ENCODE results near the gene SLC2A8.
A peak's percentile ranks its signal among the peaks of the same experiment; 100 is the strongest.

The SLC2A8 gene

DNA sequence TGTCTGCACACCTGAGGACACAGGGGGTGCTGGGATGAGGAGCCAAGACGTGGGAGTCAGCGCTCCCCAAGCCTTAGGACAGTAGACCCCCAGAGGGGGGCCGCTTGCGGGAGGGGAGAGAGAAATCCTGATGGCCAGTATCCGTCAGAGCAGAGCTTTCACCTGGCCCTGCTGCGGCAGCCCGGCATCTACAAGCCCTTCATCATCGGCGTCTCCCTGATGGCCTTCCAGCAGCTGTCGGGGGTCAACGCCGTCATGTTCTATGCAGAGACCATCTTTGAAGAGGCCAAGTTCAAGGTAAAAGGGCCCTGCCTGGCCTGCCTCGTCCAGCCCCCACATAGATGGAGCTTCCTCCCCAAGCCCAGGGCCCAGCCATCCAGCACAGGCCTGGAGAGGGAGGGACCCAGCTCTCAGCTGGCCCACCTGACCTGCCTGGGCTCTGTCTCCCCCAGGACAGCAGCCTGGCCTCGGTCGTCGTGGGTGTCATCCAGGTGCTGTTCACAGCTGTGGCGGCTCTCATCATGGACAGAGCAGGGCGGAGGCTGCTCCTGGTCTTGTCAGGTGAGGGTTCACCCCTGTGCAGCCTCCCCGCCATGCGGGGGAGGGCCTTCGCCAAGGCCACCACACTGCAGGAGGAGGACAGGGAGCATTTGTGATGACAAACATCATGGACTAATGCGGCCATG is 6.7 kb downstream of the SLC2A8 start:
- no peak for DNase-seq (ENCODE audit: low read depth)

DNA sequence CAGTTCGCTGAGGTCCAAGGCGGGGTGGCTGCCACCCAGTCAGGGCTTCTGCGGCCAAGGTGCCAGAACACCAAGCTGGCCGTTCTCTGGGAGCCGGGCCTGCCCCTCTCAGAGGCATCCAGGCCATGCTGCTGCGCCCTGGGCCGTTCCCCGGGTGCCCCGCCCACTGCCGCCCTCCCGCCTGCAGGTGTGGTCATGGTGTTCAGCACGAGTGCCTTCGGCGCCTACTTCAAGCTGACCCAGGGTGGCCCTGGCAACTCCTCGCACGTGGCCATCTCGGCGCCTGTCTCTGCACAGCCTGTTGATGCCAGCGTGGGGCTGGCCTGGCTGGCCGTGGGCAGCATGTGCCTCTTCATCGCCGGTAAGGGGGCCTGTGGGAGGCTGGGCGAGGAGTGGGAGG is 7.7 kb downstream of the SLC2A8 start:
- no peak for DNase-seq (ENCODE audit: low read depth)

DNA sequence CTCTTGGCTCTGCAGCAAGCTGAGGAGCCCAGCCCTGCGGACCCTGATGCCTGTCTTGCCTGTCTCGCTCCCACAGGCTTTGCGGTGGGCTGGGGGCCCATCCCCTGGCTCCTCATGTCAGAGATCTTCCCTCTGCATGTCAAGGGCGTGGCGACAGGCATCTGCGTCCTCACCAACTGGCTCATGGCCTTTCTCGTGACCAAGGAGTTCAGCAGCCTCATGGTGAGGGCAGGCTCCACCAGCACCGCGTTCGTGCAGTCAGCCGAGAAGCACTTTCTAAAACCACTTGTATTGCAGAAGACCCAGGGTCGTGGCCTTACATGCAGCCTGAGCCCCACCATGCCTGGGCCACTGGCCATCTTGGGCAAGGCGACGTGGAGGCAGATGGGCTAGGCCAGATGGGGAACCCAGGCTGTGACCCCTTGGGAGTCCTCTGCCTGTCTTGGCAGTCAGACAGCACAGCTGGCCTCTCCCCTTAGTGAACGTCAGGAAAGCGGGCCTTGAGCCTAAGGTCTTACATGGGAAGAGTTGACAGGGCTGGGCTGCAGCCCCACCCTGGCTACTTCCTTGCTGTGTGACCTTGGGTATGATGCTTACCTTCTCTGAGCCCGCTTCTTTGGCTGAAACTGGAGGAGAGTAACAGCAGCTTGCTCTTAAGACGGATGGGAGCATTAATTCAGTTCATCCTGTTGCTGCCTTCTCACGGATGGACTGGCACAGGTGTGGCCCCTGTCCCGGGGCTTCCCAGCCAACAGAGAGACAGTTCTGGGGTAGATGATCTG is 8.6 kb downstream of the SLC2A8 start:
- DNase-seq (ENCODE audit: low read depth) = no peak

DNA sequence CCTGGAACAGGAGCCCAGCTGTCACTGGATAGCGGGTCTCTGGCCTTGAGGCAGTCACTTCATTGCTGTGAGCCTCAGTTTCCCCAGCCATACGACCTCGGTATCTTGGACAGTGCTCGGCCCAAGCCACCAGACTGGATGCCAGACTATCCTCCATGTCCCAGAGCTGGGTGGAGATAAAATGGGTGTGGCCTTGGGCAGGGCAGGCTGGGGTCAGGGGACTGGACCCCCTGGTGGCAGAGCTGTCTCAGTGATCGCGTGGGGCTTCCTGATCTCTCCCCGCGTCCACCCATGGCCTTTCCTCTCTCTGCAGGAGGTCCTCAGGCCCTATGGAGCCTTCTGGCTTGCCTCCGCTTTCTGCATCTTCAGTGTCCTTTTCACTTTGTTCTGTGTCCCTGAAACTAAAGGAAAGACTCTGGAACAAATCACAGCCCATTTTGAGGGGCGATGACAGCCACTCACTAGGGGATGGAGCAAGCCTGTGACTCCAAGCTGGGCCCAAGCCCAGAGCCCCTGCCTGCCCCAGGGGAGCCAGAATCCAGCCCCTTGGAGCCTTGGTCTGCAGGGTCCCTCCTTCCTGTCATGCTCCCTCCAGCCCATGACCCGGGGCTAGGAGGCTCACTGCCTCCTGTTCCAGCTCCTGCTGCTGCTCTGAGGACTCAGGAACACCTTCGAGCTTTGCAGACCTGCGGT is 10.0 kb downstream of the SLC2A8 start:
- no peak for DNase-seq (ENCODE audit: low read depth)

DNA sequence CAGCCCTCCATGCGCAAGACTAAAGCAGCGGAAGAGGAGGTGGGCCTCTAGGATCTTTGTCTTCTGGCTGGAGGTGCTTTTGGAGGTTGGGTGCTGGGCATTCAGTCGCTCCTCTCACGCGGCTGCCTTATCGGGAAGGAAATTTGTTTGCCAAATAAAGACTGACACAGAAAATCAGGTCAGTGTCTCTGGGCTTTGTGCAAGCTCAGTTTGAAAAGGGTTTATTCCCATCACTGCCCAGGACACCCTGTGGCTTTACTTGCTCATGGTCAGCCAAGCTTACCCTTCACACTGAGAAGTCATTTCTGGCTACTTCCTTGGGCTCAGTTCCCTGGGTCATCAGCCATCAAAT is 10.5 kb downstream of the SLC2A8 start:
- no peak for DNase-seq (ENCODE audit: low read depth)

DNA sequence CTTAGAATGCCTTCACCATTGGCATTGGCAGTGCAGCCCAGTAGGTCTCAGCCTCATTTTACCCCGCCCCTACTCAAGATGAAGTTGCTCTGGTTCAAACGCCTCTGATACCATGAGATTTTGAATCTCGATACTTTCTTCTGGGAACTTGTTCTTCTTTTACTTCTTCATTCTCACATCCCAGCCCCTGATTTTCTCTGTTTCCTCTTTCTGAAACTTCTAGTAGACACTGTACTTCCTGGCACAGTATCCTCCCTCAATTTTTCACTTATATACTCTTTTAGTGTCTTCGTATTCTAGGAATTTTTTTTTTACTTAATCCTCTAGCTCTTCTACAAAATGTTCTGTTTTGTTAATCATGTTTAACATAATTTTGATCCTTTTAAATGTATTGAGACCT is 14.2 kb downstream of the SLC2A8 start:
- no peak for DNase-seq (ENCODE audit: low read depth)

DNA sequence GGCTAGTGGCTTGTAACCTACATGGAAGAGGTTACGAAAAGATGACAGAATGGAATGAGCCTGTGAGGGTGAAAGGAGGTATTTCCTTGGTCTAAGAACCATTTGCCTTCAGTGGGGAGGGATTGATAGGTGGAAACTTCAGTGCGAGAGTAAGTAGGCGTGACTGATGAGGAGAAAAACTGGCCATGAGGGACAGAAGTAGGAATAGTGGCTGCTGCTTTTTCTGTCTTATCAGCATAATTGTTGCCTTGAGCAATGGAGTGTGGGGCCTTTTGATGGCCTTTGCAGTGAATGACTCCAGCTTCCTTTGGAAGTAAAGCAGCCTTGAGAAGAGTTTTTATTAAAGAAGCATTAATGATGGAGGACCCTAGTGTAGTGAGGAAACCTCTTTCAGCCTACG is 18.2 kb downstream of the SLC2A8 start:
- DNase-seq (ENCODE audit: low read depth) = no peak

DNA sequence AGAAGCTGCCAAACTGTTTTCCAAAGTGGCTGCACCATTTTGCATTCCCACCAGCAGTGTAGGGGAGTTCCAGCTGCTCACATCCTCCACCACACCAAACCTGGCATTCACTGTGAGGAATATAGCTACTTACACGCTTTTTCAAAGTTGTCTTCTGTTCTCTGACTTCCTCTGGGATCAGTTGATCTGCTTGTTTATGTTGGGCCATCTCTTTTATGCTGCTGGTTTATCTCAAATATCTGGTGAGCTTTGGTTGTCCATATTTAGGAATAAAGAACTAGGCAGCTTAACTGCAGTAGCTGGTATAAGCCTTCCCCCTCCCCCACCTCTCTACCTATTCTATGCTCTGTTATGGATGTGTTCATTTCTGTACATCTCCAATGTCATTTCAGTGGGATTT is 18.7 kb downstream of the SLC2A8 start:
- DNase-seq (ENCODE audit: low read depth) = no peak

DNA sequence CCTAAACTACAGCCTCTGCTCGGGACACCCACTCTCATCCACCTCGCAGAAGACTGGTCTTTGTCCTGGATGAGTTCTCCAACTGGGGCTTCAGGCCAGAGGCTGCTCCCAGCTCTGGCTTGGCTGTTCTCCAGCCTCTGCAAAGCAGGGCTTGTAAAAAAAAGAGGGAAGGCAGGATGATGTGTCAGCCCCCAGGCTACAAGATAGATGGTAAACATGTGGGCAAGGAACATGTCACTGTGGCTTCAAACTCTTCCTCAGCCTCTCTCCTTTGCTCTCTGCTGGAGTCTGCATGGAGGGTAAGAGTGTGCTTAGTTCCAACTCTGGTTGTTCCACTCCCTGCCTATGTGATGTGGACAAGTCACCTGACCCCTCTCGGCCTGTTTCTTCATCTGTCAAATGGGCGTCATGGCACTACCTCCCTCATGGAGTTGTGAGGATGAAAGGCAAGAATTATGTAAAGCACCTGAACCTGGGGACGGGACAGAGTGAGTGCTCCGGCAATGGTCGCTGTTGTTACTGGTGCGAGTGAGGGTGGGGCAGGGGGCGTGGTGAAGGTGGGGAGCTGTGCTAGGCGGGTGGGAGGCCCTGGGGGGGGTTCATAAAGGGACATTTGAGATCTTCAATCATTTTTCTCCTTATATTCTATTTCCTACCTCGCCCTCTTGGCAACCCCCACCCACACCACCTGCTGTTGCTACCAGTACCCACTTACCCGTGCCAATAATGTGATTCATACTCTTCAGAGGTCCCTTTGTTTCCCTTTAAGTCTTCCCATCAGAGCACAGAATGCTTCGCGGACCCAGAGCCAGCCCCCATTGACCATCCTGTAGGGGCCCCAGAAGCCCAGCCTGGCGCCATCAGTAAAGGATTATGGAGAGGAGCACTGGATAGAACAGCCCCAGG is 20.4 kb downstream of the SLC2A8 start:
- no peak for DNase-seq (ENCODE audit: low read depth)

DNA sequence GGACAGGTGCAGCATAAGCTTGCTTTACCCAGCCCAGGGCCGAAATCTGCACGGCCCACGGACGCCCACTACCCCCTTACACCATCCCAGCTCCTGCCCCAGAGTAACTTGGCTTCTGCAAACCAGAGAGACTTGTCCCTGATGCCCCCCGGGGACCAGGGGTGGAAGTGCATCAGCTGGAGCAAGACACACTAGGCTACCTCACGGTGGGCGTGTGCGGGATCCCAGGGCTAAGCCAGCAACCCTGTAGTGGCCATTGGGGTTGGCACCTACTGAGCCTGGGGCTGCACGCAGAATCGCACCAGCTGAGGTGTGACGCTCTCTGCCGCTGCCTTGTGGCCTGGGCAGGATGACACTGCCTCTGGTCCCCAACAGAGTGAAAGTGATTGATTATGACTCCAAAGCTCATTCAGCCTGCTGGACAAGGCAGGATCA is 21.1 kb downstream of the SLC2A8 start:
- no peak for DNase-seq (ENCODE audit: low read depth)

DNA sequence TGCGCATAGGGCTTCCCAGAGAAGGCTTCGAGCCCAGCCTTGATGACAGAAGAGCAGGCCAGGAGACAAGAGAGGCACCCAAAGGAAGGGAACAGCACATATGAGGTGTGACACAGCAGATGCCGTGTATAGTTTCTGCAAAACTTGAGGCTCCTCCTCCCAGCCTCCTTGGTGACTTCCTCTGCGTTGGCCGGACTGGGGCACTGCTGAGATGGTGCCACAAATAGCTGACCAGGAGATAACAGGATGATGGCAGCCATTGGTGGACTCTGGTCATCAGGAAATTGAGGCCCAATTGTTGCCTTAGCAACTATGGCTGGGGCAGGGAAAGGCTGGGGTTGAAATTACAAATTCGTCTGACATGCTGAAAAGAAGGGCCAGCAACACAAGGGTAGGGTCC is 22.4 kb downstream of the SLC2A8 start:
- no peak for DNase-seq (ENCODE audit: low read depth)

DNA sequence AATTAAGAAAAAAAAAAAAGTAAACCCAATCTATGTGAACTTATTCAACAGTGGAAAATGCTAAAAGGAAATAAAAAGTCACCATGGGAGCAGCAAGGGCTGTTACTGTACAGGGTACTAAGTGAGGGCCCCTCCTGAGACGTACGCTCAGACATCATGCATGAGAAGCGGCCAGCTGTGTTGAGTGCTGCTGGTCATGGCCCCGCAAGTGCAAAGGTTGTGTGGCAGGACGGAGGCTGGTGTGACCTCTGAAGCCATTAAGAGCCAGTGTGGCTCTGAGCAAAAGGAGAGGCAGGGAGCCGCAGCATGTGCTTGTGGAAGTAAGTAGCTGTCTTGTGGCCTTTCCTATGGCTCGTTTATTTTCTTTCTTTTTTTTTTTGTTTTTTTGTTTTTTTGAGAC is 24.1 kb downstream of the SLC2A8 start:
- DNase-seq (ENCODE audit: low read depth) = no peak

DNA sequence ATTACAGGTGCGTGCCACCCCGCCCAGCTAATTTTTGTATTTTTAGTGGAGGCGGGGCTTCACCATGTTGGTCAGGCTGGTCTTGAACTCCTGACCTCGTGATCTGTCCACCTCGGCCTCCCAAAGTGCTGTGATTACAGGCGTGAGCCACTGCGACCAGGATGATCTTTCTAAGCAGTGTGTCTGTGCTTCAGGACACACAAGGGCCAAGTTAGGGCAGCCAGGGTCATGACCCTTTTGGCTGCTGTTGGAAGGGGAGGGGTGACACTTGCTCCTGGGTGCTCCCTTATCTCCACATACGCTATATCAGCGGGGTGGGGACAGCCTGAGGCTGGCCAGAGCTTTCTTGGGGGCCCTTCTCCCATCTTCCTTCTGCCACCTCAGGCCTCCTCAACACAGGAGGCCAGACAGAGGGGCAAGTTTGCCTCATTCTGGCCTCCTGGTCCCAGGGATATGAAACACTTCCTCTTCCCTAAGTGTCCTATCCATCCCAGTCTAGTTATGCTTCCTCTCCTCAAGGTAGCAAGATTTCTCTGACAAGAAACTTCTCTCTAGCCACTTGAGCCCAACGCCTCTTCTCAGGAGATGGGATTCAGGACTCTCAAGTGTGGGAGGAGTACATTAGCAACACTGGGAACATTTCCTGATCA is 25.3 kb downstream of the SLC2A8 start:
- DNase-seq (ENCODE audit: low read depth) = no peak

DNA sequence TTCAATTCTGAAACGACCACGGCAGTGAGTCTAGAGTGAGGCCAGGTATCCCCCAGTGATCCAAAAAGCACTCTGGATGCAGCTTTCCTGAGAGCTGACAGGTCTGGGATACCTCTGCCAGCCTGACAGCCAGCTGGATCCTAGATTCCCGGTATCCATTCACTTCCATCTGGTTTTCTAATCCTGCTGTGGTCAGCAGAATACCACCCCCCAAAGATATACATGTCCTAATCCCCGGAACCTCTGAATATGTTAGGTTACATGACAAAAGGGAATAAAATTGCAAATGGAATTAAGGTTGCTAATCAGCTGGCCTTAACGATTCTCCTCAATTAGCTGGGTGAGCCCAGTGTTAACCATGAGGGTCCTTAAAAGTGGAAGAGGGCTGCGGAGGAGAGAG is 25.8 kb downstream of the SLC2A8 start:
- DNase-seq (ENCODE audit: low read depth) = no peak

DNA sequence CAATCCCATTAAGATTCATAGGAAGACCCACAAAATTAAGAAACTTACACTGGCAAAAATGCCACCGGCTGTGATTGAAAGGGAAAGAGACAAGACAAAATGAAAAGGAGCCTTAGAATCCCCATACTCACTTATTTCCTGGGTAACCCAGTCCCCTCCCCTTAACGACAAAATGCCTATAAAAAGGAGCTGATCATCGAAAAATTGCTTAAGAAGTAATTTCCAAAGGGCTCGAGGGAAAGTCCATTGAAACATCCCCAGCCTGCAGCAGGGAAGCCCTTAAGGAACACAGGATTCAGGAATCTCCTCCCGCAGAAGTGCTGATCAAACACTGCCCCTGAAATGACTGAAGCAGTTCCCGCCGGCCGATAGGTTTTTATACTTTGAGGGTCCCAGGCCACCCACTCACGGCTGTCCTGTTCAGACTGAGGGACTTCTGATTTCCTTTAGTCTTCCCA is 26.5 kb downstream of the SLC2A8 start:
- no peak for DNase-seq (ENCODE audit: low read depth)

DNA sequence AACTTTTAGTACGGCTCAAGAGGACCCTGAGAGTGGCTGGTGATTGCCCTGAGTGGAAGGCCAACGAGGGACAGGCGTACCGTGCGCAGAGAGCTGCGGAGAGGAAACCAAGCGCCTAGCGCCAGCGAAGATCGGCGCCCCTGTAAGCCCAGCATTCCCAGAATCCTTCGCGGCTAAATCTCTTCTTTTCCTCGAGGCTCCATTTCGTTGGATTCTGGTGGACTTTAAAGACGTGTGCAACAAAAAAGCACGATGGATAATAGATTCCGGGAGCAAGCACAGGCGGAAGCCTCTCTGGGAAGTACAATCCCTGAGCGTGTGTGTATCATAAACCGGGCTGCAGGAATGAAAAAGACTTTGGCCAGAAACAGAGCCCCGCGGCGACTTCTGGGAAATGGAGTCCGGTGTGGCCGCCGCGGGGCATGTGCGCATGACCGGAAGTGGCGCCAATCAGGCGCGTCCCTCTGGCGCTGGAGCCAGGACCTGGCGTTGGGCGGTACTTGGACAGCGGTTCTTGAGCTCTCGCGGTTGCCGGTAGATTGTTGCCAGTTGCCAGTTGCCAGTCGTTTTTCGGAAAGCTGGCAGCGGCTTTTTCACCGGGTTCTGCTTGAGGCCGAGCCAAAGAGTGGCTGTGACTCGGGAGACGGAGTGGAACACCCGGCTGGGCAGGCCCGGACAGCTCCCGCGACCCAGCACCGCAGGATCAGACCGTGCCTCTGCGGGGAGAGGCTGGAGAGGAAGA is 27.1 kb downstream of the SLC2A8 start, which contains the start of gene ZNF79:
TSS of gene ZNF79 (plus strand) at position 449 of the 742 bp plus-strand sequence. CDS start 406 bp downstream, outside the sequence.
- peak; percentile 88 for DNase-seq (ENCODE audit: low read depth)

DNA sequence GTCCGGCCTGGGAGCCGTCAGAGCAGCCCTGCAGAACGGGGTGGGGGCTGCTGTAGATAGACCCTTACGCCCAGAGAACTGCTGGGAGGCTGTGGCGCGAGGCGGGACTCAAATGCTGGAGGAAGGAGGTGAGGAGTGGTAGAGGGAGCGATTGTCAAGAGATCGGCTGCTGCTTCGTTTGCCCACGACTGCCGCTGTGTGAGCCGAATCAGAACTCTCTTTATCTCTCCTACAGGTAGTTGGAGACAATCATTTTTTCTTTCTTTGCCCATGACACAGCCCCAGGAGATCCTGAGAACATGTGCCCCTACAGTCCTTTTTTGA is 27.7 kb downstream of the SLC2A8 start:
- DNase-seq (ENCODE audit: low read depth) = peak; percentile 8

DNA sequence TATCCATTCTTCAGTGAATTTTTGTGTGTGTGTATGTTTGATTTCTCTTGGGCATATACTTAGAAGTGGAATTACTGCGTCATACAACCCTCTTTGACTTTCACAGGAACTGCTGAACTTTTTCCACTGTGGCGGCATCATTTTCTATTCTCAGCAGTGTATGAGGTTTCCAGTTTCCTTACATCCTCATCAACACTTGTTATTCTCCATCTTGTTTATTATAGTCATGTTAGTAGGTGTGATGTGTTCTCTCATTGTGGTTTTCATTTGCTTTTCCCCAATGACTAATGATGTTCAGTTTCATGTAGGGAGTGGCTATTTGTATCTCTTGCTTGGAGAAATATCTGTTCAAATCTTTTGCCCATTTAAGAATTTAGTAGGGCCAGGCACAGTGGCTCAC is 29.8 kb downstream of the SLC2A8 start:
- no peak for DNase-seq (ENCODE audit: low read depth)

DNA sequence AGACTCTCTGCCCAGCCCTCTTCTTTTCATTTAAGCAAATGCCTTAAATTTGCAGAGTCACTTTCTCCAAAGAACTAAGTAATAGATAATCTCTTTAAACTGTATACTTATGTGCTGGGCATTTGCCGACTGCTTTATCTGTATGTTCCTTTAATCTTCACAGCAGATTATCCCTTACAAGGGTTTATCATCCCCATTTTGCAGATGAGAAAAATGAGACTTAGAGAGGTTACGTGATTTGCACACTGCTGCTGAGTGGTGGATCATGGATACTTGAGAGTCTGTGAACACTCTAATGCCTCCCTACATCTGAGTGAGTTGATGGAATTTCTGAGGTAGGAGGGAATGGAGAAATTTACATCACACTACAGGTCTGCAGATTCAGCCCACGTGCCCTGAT is 31.4 kb downstream of the SLC2A8 start:
- DNase-seq (ENCODE audit: low read depth) = no peak

DNA sequence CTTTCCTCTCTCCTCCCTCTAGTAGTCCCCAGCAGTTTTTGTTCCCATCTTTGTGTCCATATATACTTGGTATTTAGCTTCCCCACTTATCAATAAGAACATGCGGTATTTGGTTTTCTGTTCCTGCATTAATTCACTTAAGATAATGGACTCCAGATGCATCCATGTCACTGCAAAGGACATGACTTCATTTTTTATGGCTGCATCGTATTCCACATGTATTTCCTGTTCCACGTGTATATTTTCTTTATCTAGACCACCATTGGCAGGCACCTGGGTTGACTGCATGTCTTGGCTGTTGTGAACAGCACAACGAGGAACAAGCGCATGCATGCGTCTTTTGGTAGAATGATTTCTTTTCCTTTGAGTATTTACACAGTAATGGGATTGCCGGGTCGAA is 33.4 kb downstream of the SLC2A8 start:
- DNase-seq (ENCODE audit: low read depth) = no peak

Data from stimulated activated CD8-positive, alpha-beta memory T cell treated with anti-CD3 and anti-CD28 coated beads, Interleukin-12 subunit alpha, Interleukin-12 subunit beta, amount 100 ng/mL, for 1 hour (primary cell).